GM23248 (cell line): Measurements from ENCODE around the gene SLAIN2.

ENCODE experiments used
- EZH2 ChIP-seq: fragments of 200-600 bp; sonication (generic); IDR thresholded peaks from 2 replicates; pipeline ENCODE4 v1.6.1; 2018; ENCODE audit warnings: antibody characterized with exemption, mild to moderate bottlenecking; ENCODE audit not compliant: insufficient read depth, poor library complexity, severe bottlenecking
- EZH2phosphoT487 ChIP-seq: fragments of 200-600 bp; sonication (generic); IDR thresholded peaks from 2 replicates; pipeline ENCODE4 v1.6.1; 2018; ENCODE audit warnings: antibody characterized with exemption, moderate library complexity, mild to moderate bottlenecking, low read depth; ENCODE audit not compliant: insufficient read depth

DNA sequence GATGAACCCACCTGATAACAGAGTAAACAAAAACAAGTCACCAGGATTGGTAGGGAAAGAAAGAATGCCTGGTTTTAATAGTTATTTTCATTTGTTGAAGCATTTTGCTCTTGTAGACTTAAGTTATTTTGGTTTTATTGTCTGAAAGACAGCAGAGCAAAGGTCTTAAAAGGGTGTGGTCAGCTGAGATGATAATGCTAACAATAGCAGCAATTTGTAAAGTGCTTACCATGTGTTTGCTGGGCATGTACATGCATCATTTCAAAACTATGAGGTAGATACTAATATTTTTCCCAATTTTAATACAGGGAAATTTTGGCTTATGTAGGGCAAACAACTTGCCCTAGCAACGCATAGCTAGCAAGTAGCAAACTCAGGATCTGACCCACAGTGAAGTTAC lies 95.0 kb downstream of the SLAIN2 start:
- no peak for TF ChIP-seq EZH2
- TF ChIP-seq EZH2phosphoT487, result no peak
